ENCODE measurements around the gene ARHGEF12. TPM values are rescaled to one million over a fixed set of nuclear protein-coding genes. Genes with fewer than 3 reads are reported as not detected.

ARHGEF12 gene
- total RNA-seq, 1 donor from 2014 or later, result 114 TPM

DNA sequence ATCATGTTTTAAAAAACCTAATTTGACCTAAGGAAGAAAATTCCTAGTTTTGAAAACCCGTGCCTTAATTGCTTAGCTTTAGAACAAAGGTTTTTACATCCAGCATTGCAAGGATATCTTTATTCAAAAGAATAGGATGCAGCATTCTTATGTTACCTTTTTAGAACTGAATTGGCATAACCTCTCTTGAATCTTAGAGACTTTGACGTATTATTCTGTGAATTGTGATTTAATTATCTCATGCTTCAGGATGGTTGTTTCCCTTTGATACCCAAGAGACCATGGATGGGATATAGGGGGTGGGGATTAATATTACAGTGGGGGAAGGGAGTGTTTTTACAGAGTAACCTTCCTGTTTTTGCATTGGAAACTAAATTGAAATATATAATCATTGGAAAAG is 49.4 kb downstream of the ARHGEF12 start:
- TF ChIP-seq, protein P1, sequence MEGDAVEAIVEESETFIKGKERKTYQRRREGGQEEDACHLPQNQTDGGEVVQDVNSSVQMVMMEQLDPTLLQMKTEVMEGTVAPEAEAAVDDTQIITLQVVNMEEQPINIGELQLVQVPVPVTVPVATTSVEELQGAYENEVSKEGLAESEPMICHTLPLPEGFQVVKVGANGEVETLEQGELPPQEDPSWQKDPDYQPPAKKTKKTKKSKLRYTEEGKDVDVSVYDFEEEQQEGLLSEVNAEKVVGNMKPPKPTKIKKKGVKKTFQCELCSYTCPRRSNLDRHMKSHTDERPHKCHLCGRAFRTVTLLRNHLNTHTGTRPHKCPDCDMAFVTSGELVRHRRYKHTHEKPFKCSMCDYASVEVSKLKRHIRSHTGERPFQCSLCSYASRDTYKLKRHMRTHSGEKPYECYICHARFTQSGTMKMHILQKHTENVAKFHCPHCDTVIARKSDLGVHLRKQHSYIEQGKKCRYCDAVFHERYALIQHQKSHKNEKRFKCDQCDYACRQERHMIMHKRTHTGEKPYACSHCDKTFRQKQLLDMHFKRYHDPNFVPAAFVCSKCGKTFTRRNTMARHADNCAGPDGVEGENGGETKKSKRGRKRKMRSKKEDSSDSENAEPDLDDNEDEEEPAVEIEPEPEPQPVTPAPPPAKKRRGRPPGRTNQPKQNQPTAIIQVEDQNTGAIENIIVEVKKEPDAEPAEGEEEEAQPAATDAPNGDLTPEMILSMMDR (IDR thresholded peaks at IDR 0.05), result no peak
- no peaks in the 10 kb centered on the region for H3K27me3 Mint-ChIP-seq (ENCODE audit: unreplicated experiment)
- peak overlapping the region; percentile 38 for H3K4me3 Mint-ChIP-seq (ENCODE audit: unreplicated experiment)
- peaks cover 4% of the 10 kb centered on the region for H3K9me3 Mint-ChIP-seq (ENCODE audit: unreplicated experiment)
- H3K27ac Mint-ChIP-seq (ENCODE audit: unreplicated experiment), result peak overlapping the region; percentile 46
- H3K4me1 Mint-ChIP-seq (ENCODE audit: unreplicated experiment), result peaks cover 78% of the 10 kb centered on the region
- DNase-seq (ENCODE audit: extremely low spot score, unreplicated experiment), result no peak
- peaks cover 5% of the 10 kb centered on the region for H3K36me3 Mint-ChIP-seq (ENCODE audit: unreplicated experiment)

DNA sequence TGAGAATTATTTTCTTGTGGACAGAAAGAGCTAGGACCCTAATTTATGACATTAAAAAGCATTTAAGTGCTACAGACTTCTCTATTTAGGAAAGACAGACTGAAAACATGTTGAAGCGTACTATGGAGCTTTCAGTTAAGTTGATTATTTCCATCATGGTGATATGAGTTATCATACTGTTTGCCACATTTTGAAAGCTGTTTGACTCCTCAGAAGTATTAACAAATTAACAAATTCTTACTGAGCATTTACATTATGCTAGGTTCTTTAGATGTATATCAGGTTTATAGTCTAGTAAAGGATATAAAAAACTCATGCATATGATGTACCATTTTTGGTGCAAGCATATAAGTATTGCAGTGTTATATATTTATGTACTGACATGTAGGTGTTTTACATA is 50.1 kb downstream of the ARHGEF12 start:
- TF ChIP-seq, protein P1 (IDR thresholded peaks at IDR 0.05), result no peak
- Mint-ChIP-seq H3K27me3 (ENCODE audit: unreplicated experiment) (no peaks in the 10 kb centered on the region), H3K27ac (ENCODE audit: unreplicated experiment) (peak overlapping the region; percentile 46), H3K4me1 (ENCODE audit: unreplicated experiment) (peaks cover 76% of the 10 kb centered on the region), H3K36me3 (ENCODE audit: unreplicated experiment) (peaks cover 5% of the 10 kb centered on the region), H3K4me3 (ENCODE audit: unreplicated experiment) (peak overlapping the region; percentile 38), H3K9me3 (ENCODE audit: unreplicated experiment) (peaks cover 4% of the 10 kb centered on the region)
- no peak for DNase-seq (ENCODE audit: extremely low spot score, unreplicated experiment)

DNA sequence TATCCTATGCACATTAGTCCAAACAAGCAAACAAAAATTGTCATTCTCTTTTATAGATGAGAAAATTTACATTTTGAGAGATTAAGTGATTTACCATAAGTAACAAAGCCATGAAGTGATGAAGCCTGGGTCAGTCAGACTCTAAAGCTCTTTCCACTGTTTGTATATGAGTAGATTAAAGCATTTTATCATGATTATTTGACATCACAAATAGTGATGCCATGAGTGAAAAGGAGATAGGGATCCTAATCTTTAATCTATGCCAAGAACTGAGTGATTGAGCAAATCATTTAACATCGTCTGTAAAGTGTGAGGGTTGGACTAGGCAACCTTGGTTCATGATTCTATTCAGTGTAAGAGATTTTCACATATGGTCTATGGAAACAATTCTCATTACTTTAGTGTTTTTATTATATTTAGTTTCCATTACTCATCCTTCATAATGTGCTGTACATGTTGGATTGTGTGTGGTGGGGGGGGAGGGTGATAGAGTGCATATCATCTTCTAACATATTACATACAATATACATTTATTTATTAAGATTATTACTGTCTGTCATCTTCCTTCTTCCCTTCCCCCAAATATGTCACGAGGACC is 50.7 kb downstream of the ARHGEF12 start:
- no peak for DNase-seq (ENCODE audit: extremely low spot score, unreplicated experiment)
- Mint-ChIP-seq H3K36me3 (ENCODE audit: unreplicated experiment) (peaks cover 5% of the 10 kb centered on the region), H3K4me3 (ENCODE audit: unreplicated experiment) (no peak overlapping the region), H3K9me3 (ENCODE audit: unreplicated experiment) (peaks cover 4% of the 10 kb centered on the region), H3K4me1 (ENCODE audit: unreplicated experiment) (peaks cover 76% of the 10 kb centered on the region), H3K27ac (ENCODE audit: unreplicated experiment) (no peak overlapping the region), H3K27me3 (ENCODE audit: unreplicated experiment) (no peaks in the 10 kb centered on the region)
- TF ChIP-seq, protein P1 (IDR thresholded peaks at IDR 0.05), result no peak

DNA sequence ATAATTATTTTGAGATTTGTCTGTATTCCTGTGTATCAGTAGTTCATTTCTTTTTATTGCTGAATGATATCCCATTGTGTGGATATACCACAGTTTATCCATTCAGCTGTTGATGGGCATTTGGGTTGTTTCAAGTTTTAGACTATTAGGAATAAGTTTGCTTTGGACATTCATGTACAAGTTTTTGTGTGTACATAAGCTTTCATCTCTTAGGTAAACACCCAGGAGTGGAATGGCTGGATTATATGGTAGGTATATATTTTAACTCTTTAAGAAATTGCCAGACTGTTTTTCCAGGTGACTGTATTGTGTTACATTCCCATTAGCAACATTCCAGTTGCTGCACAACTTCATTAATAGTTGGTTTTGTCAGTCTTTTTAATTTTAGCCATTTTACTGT is 52.0 kb downstream of the ARHGEF12 start:
- Mint-ChIP-seq H3K4me3 (ENCODE audit: unreplicated experiment) (no peak overlapping the region), H3K36me3 (ENCODE audit: unreplicated experiment) (peaks cover 3% of the 10 kb centered on the region), H3K4me1 (ENCODE audit: unreplicated experiment) (peaks cover 78% of the 10 kb centered on the region), H3K27me3 (ENCODE audit: unreplicated experiment) (no peaks in the 10 kb centered on the region), H3K27ac (ENCODE audit: unreplicated experiment) (no peak overlapping the region), H3K9me3 (ENCODE audit: unreplicated experiment) (peaks cover 10% of the 10 kb centered on the region)
- no peak for DNase-seq (ENCODE audit: extremely low spot score, unreplicated experiment)
- TF ChIP-seq, protein P1 (IDR thresholded peaks at IDR 0.05), result no peak

DNA sequence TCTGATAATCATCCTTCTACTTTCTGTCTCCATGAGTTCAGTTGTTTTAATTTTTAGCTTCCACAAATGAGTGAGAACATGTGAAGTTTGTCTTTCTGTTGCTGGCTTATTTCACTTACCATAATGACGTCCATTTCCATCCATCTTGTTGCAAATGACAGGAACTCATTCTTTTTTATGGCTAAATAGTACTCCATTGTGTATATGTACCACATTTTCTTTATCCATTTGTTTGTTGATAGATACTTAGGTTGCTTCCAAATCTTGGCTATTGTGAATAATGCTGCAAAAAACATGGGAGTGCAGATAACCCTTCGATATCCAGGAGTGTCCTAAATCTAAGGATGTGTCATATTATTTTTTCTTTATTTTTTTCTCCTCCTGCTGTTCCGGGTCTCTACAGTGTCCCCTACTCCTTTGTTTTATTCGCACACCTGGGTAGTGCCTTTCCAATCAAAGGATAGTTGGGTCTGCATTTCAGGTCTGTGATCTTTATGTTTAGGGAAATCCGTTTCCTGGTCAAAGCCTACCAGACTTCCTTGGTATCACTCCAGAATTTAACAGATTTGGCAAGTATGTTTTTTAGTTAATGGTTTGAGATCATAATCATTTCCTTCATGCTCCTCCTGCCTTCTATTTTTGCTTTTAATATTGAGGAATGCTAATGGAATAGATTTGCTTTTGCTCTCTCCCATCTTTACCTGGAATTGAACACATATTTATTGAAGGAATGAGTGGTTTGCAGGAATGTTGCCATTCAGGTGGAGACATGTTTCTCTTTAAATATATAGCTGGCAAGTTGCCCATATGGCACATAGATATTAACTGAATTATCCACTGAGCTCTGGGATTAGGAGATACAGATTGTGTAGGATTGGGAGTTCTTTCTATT is 53.7 kb downstream of the ARHGEF12 start:
- Mint-ChIP-seq H3K4me3 (ENCODE audit: unreplicated experiment) (no peak overlapping the region), H3K27me3 (ENCODE audit: unreplicated experiment) (no peaks in the 10 kb centered on the region), H3K27ac (ENCODE audit: unreplicated experiment) (no peak overlapping the region), H3K4me1 (ENCODE audit: unreplicated experiment) (peaks cover 67% of the 10 kb centered on the region), H3K36me3 (ENCODE audit: unreplicated experiment) (peaks cover 3% of the 10 kb centered on the region), H3K9me3 (ENCODE audit: unreplicated experiment) (peaks cover 14% of the 10 kb centered on the region)
- DNase-seq (ENCODE audit: extremely low spot score, unreplicated experiment), result no peak
- TF ChIP-seq, protein P1 (IDR thresholded peaks at IDR 0.05), result no peak

All from osteocyte (in vitro differentiated cells).